Measurements from ENCODE around the gene GM2A. TPM values are rescaled to one million over a fixed set of nuclear protein-coding genes. Genes with fewer than 3 reads are reported as not detected.

GM2A gene
- total and polyA plus RNA-seq, 2 donors (not counting 1 experiment from before 2014, with no cell fraction given) = 29.8 to 82.7 TPM

- Histone ChIP-seq H3K36me3 (replicated peaks in 1 of 2; ENCODE audit: control extremely low read depth in 1 of 2, control insufficient read depth in 1 of 2, extremely low read depth in 1 of 2, insufficient read depth in 2 of 2, low read length in 1 of 2) (no peaks in the 10 kb centered on the region), H3K4me3 (ENCODE audit: control extremely low read depth in 1 of 5, extremely low read depth in 1 of 5, insufficient read depth in 1 of 5, low read depth in 2 of 5, low read length in 4 of 5) (no peak overlapping the region), H3K79me2 (ENCODE audit: control insufficient read depth, insufficient read depth, low read length) (peaks cover 4% of the 10 kb centered on the region), H2AFZ (ENCODE audit: insufficient read depth, low read depth, low read length, poor library complexity, severe bottlenecking) (no peak overlapping the region), H3K4me2 (replicated peaks; ENCODE audit: low read depth, low read length, poor library complexity, severe bottlenecking) (no peak overlapping the region), H4K20me1 (ENCODE audit: control insufficient read depth, insufficient read depth, low read length, poor library complexity, severe bottlenecking) (no peaks in the 10 kb centered on the region), H3K27me3 (replicated peaks in 1 of 4; ENCODE audit: control extremely low read depth in 1 of 4, control insufficient read depth in 3 of 4, insufficient read depth in 4 of 4, low read length in 3 of 4) (no peaks in the 10 kb centered on the region), H3K9ac (ENCODE audit: low read length) (no peak overlapping the region), H3K4me1 (ENCODE audit: control insufficient read depth in 2 of 2, insufficient read depth in 2 of 2, low read length in 2 of 2) (peaks cover 52 to 54% of the 10 kb centered on the region in 2 donors), H3K27ac (ENCODE audit: low read length in 2 of 2) (no peak overlapping the region), H3K9me3 (ENCODE audit: control extremely low read depth in 1 of 3, control insufficient read depth in 2 of 3, insufficient read depth in 1 of 3, low read length in 2 of 3) (no peaks in the 10 kb centered on the region)
- 94% methylated on average over 2 of the region's 6 CpGs for WGBS (ENCODE audit: insufficient coverage)
- H3K9me3 Mint-ChIP-seq (ENCODE audit: insufficient read depth) = no peaks in the 10 kb centered on the region
- intact Hi-C loops (cut with micrococcal nuclease) = no loop called here
- H3K4me3 Mint-ChIP-seq = no peak overlapping the region
- TF ChIP-seq EZH2 (IDR thresholded peaks at IDR 0.05; ENCODE audit: borderline replicate concordance, insufficient read depth, low read depth, low read length, poor library complexity, severe bottlenecking) = no peak
- TF ChIP-seq, protein P1, sequence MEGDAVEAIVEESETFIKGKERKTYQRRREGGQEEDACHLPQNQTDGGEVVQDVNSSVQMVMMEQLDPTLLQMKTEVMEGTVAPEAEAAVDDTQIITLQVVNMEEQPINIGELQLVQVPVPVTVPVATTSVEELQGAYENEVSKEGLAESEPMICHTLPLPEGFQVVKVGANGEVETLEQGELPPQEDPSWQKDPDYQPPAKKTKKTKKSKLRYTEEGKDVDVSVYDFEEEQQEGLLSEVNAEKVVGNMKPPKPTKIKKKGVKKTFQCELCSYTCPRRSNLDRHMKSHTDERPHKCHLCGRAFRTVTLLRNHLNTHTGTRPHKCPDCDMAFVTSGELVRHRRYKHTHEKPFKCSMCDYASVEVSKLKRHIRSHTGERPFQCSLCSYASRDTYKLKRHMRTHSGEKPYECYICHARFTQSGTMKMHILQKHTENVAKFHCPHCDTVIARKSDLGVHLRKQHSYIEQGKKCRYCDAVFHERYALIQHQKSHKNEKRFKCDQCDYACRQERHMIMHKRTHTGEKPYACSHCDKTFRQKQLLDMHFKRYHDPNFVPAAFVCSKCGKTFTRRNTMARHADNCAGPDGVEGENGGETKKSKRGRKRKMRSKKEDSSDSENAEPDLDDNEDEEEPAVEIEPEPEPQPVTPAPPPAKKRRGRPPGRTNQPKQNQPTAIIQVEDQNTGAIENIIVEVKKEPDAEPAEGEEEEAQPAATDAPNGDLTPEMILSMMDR (IDR thresholded peaks at IDR 0.05) = no peak
- ATAC-seq (ENCODE audit: low read depth) (no peak), DNase-seq (no peak)
- CTCF ChIA-PET = interaction anchor here (1.1 to 22.9 kb wide), 5 partner anchors 7 to 178 kb away, joined by 5 to 299 read pairs (median 20); partner anchors contain the start of gene CCDC69
- H3K27ac Mint-ChIP-seq = peak overlapping the region; percentile 29
- POLR2A ChIA-PET = interaction anchor here (0.7 to 1.2 kb wide), 2 partner anchors 17 to 88 kb away, joined by 3 read pairs; no protein-coding TSS in a partner anchor
- peaks cover 61% of the 10 kb centered on the region for H3K4me1 Mint-ChIP-seq
- no peaks in the 10 kb centered on the region for H3K27me3 Mint-ChIP-seq
These were observed 22.8 kb upstream of the GM2A start for GRCh38 chr5:151230048-151230680.

DNA sequence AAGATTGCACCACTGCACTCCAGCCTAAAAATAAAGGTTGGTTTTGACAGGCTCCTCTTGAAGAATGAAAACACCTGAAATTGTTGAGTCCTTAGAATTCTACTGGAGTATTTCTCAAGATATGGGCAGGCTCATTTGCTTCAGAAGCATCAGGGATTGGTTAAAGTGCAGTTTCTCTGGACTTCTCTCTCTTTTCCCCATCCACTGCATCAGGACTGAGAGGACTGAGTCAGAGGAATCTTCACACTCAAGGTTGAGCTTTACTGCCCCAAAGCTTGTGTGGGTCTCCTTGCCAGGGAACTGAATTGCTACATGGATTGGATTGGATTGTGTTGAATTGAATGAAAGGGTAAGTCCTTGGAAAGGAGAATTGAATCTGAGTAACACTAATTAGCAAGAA, 21.6 kb upstream of the GM2A start:
- DNase-seq (no peak), ATAC-seq (ENCODE audit: low read depth) (no peak)
- H3K27me3 Mint-ChIP-seq = no peaks in the 10 kb centered on the region
- Histone ChIP-seq H3K4me3 (ENCODE audit: control extremely low read depth in 1 of 5, extremely low read depth in 1 of 5, insufficient read depth in 1 of 5, low read depth in 2 of 5, low read length in 4 of 5) (no peak overlapping the region), H3K4me2 (replicated peaks; ENCODE audit: low read depth, low read length, poor library complexity, severe bottlenecking) (no peak overlapping the region), H3K9ac (ENCODE audit: low read length) (no peak overlapping the region), H3K9me3 (ENCODE audit: control extremely low read depth in 1 of 3, control insufficient read depth in 2 of 3, insufficient read depth in 1 of 3, low read length in 2 of 3) (no peaks in the 10 kb centered on the region), H3K36me3 (replicated peaks in 1 of 2; ENCODE audit: control extremely low read depth in 1 of 2, control insufficient read depth in 1 of 2, extremely low read depth in 1 of 2, insufficient read depth in 2 of 2, low read length in 1 of 2) (no peaks in the 10 kb centered on the region), H4K20me1 (ENCODE audit: control insufficient read depth, insufficient read depth, low read length, poor library complexity, severe bottlenecking) (no peaks in the 10 kb centered on the region), H2AFZ (ENCODE audit: insufficient read depth, low read depth, low read length, poor library complexity, severe bottlenecking) (no peak overlapping the region), H3K27ac (ENCODE audit: low read length in 2 of 2) (peak overlapping the region in 1 of 2 donors; percentile 2), H3K4me1 (ENCODE audit: control insufficient read depth in 2 of 2, insufficient read depth in 2 of 2, low read length in 2 of 2) (peaks cover 55 to 59% of the 10 kb centered on the region in 2 donors), H3K79me2 (ENCODE audit: control insufficient read depth, insufficient read depth, low read length) (peaks cover 2% of the 10 kb centered on the region), H3K27me3 (replicated peaks in 1 of 4; ENCODE audit: control extremely low read depth in 1 of 4, control insufficient read depth in 3 of 4, insufficient read depth in 4 of 4, low read length in 3 of 4) (no peaks in the 10 kb centered on the region)
- peak overlapping the region; percentile 19 for H3K4me3 Mint-ChIP-seq
- peaks cover 68% of the 10 kb centered on the region for H3K4me1 Mint-ChIP-seq
- TF ChIP-seq, protein P1 (IDR thresholded peaks at IDR 0.05) = no peak
- TF ChIP-seq EZH2 (IDR thresholded peaks at IDR 0.05; ENCODE audit: borderline replicate concordance, insufficient read depth, low read depth, low read length, poor library complexity, severe bottlenecking) = no peak
- CTCF ChIA-PET = interaction anchor here (0.7 to 14.0 kb wide), 5 partner anchors 12 to 180 kb away, joined by 3 to 299 read pairs (median 11); partner anchors contain the start of gene CCDC69
- no peaks in the 10 kb centered on the region for H3K9me3 Mint-ChIP-seq (ENCODE audit: insufficient read depth)
- peak overlapping the region; percentile 50 for H3K27ac Mint-ChIP-seq
- intact Hi-C loops (cut with micrococcal nuclease) = no loop called here
- POLR2A ChIA-PET = interaction anchor here (0.8 to 1.1 kb wide), 2 partner anchors 10 to 20 kb away, joined by 3 to 5 read pairs; no protein-coding TSS in a partner anchor

Measured in B cell (primary cell).